Measurements from ENCODE around the gene PHF10. TPM values are rescaled to one million over a fixed set of nuclear protein-coding genes. Genes with fewer than 3 reads are reported as not detected.
A peak's percentile ranks its signal among the peaks of the same experiment; 100 is the strongest.

Gene PHF10
- total RNA-seq, 2 donors from 2014 or later = 82.5 to 82.8 TPM

DNA sequence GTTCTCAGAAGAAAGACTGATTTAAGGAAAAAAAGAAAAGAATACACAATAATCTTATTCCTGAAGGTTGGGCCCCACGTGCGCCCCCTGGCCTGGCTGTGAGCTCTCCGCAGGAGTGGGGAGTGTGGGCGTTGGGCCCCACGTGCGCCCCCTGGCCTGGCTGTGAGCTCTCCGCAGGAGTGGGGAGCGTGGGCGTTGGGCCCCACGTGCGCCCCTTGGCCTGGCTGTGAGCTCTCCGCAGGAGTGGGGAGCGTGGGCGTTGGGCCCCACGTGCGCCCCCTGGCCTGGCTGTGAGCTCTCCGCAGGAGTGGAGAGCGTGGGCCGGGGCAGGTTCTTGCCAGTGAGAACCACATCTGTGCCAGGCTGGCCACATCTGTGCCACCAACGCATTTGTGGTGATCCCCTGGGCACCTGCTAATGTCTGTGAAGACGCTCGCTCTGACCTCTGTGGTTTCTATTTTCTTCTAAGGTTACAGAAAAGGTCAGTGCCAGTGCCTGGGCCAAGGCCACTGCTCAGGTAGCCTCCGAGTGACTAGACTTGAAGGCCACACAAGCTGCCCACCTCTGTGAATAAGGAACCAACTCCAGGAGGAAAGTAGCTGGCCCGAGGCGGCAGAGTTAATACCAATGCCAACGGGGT, 63.4 kb downstream of the PHF10 start:
- Histone ChIP-seq H3K36me3 (ENCODE audit: control insufficient read depth, insufficient read depth, low read length) (peaks cover 89% of the 10 kb centered on the region), H3K4me3 (ENCODE audit: low read length) (no peak overlapping the region), H3K4me1 (ENCODE audit: control insufficient read depth, insufficient read depth, low read length) (no peaks in the 10 kb centered on the region), H3K9me3 (ENCODE audit: control insufficient read depth, low read length) (peaks cover 6% of the 10 kb centered on the region), H3K9ac (ENCODE audit: extremely low read depth, low read length, poor library complexity, severe bottlenecking) (no peak overlapping the region), H3K27me3 (ENCODE audit: control insufficient read depth, insufficient read depth, low read length, poor library complexity, severe bottlenecking) (no peaks in the 10 kb centered on the region), H3K27ac (ENCODE audit: low read depth, low read length) (no peak overlapping the region)
- peaks cover 74% of the 10 kb centered on the region for H3K36me3 Mint-ChIP-seq (ENCODE audit: low read depth)
- H3K4me1 Mint-ChIP-seq = peaks cover 4% of the 10 kb centered on the region
- H3K4me3 Mint-ChIP-seq = no peak overlapping the region
- WGBS, 2 experiments (ENCODE audit: insufficient coverage in 1 of 2, insufficient read length in 1 of 2) = 95 to 96% methylated on average over 16 to 26 of the region's 26 CpGs
- no peak for DNase-seq
- H3K27ac Mint-ChIP-seq = no peak overlapping the region
- H3K9me3 Mint-ChIP-seq = peaks cover 5% of the 10 kb centered on the region
- TF ChIP-seq, protein P1, sequence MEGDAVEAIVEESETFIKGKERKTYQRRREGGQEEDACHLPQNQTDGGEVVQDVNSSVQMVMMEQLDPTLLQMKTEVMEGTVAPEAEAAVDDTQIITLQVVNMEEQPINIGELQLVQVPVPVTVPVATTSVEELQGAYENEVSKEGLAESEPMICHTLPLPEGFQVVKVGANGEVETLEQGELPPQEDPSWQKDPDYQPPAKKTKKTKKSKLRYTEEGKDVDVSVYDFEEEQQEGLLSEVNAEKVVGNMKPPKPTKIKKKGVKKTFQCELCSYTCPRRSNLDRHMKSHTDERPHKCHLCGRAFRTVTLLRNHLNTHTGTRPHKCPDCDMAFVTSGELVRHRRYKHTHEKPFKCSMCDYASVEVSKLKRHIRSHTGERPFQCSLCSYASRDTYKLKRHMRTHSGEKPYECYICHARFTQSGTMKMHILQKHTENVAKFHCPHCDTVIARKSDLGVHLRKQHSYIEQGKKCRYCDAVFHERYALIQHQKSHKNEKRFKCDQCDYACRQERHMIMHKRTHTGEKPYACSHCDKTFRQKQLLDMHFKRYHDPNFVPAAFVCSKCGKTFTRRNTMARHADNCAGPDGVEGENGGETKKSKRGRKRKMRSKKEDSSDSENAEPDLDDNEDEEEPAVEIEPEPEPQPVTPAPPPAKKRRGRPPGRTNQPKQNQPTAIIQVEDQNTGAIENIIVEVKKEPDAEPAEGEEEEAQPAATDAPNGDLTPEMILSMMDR (conservative IDR thresholded peaks at IDR 0.05) = no peak
- H3K27me3 Mint-ChIP-seq (ENCODE audit: insufficient read depth) = peaks cover 2% of the 10 kb centered on the region

DNA sequence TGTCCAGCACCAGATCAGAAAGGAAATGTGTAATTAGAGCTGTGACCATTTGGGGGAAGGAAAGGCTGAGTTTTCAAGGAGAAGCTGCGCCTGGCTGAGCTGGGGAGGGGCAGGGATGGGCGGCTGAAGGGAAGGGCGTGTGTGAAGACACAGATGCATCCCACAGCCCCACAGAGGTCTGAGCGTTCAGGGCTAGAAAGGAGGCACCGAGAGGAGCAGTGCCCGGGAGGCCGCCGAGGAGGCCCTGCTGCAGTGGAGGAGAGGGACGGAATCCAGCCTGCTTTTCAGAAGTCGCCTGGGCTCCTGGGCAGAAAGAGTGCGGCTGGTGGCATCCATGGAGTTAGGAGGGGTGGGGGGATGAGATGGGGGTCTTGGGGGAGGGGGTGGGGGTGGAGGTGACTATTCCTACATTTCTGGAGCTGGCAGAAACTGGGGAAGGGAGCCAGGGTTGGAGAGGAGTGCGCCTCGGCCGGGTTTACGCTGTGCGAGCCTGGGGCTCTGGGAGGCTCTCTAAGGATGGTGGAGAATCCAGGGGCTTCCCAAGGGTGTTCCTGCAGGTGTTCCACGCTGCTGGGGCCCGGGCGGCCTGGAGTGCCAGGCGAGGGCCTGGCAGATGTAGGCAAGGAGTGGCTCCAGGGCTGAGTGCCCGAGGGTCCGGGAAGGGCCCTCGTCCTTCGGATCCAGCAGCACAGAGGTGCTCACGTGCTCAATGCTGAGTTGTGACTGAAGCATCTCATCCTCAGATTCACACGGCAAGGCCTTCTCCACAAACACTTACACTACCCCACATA, 64.3 kb downstream of the PHF10 start:
- Histone ChIP-seq H3K9ac (ENCODE audit: extremely low read depth, low read length, poor library complexity, severe bottlenecking) (no peak overlapping the region), H3K36me3 (ENCODE audit: control insufficient read depth, insufficient read depth, low read length) (peaks cover 89% of the 10 kb centered on the region), H3K9me3 (ENCODE audit: control insufficient read depth, low read length) (peaks cover 13% of the 10 kb centered on the region), H3K27me3 (ENCODE audit: control insufficient read depth, insufficient read depth, low read length, poor library complexity, severe bottlenecking) (no peaks in the 10 kb centered on the region), H3K27ac (ENCODE audit: low read depth, low read length) (no peak overlapping the region), H3K4me3 (ENCODE audit: low read length) (no peak overlapping the region), H3K4me1 (ENCODE audit: control insufficient read depth, insufficient read depth, low read length) (no peaks in the 10 kb centered on the region)
- DNase-seq = peak; percentile 31
- 93 to 98% methylated on average over 8 to 26 of the region's 26 CpGs for WGBS, 2 experiments (ENCODE audit: insufficient coverage in 1 of 2, insufficient read length in 1 of 2)
- Mint-ChIP-seq H3K9me3 (peaks cover 9% of the 10 kb centered on the region), H3K4me1 (peaks cover 5% of the 10 kb centered on the region), H3K4me3 (no peak overlapping the region), H3K27ac (no peak overlapping the region), H3K36me3 (ENCODE audit: low read depth) (peaks cover 77% of the 10 kb centered on the region), H3K27me3 (ENCODE audit: insufficient read depth) (peaks cover 2% of the 10 kb centered on the region)
- TF ChIP-seq, protein P1 (conservative IDR thresholded peaks at IDR 0.05) = no peak

DNA sequence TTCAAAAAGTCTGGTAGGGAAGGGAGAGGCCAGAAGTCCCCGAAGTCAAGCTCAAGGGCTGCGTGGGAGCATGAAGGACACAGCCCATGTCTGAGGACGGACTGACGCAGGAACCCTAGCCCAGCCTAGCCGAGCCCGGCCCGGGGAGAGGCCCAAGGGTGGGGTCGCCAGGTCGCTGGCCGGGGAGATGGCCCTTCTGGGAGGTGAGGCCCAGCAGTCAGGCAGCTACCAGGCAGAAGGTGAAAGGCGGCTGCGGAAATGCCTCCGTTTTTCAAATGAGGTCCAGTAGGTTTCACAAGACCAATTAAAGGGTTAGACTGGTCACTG, 67.1 kb downstream of the PHF10 start:
- Histone ChIP-seq H3K9me3 (ENCODE audit: control insufficient read depth, low read length) (peaks cover 18% of the 10 kb centered on the region), H3K9ac (ENCODE audit: extremely low read depth, low read length, poor library complexity, severe bottlenecking) (no peak overlapping the region)
- peaks cover 71% of the 10 kb centered on the region for H3K36me3 Mint-ChIP-seq (ENCODE audit: low read depth)

More for the DNA sequence above, 67.1 kb downstream of the PHF10 start:
- Mint-ChIP-seq H3K9me3 (peaks cover 19% of the 10 kb centered on the region), H3K27ac (peak overlapping the region; percentile 44), H3K4me1 (peaks cover 7% of the 10 kb centered on the region), H3K27me3 (ENCODE audit: insufficient read depth) (no peaks in the 10 kb centered on the region), H3K4me3 (no peak overlapping the region)
- no peak for DNase-seq
- Histone ChIP-seq H3K4me1 (ENCODE audit: control insufficient read depth, insufficient read depth, low read length) (no peaks in the 10 kb centered on the region), H3K36me3 (ENCODE audit: control insufficient read depth, insufficient read depth, low read length) (peaks cover 92% of the 10 kb centered on the region), H3K27me3 (ENCODE audit: control insufficient read depth, insufficient read depth, low read length, poor library complexity, severe bottlenecking) (no peaks in the 10 kb centered on the region), H3K4me3 (ENCODE audit: low read length) (no peak overlapping the region), H3K27ac (ENCODE audit: low read depth, low read length) (peak overlapping the region; percentile 75)
- TF ChIP-seq, protein P1 (conservative IDR thresholded peaks at IDR 0.05) = no peak
- WGBS, 2 experiments (ENCODE audit: insufficient coverage in 1 of 2, insufficient read length in 1 of 2) = 96% methylated on average over 12 to 13 of the region's 13 CpGs
